ENCODE results near the gene DUSP5.

The DUSP5 gene

GRCh38 chr10:110501142-110501937 is 3.6 kb downstream of the DUSP5 start:
- DNase-seq (ENCODE audit: low spot score), result peak; percentile 83

DNA sequence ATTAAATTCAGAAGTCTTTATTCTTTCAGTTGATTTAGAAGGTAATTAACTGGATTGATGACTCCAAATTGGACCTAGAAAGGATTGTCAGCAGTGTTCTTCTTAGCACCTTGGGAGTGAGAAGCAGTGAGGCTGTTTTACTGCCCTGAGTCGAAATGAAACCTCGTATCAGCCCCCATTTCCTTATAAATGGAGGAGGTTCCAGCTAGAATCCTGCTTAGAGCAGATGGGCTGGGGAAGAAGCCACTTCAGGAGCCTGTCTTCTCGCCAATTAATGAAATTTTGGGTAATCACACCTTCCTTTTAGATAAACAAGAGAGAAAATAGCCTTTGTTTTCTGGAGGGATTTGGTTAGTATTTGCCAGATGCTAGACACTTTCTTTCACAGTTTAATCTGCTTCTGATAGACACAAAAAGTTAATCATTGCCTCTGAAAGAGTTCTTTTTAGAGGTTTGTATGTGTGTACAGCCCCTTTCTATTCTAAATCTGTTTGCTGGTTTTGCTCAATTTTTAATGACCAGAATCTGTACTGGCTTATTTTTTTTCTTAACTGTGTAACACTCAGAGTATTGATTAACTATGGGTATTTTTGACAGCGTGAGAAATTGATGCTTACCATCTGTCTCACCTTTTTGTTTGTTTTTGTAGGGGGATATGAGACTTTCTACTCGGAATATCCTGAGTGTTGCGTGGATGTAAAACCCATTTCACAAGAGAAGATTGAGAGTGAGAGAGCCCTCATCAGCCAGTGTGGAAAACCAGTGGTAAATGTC is 4.6 kb downstream of the DUSP5 start:
- DNase-seq (ENCODE audit: low spot score), result no peak

DNA sequence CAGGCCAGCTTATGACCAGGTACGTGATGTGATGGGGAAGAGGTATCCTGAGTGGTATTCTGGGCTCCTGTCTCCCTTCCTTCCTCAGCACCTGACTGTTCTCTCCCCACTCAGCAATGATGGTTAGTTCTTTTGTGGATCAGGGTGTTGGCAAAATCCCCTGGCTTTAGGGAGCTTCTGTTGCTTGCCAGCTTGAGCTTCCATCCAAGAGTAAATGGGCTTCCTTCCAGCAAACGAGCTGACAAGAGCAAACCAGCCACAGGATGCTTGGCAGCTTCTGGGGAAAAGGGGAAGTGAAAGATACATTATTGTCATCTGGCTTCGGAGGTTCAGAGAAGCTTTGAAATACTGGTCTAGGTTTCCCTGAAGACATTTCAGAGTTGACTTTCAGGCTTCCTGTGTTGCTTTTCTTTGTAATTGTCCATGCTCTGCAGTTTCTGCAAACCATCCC is 5.2 kb downstream of the DUSP5 start:
- no peak for DNase-seq (ENCODE audit: low spot score)

GRCh38 chr10:110503528-110504110 is 5.9 kb downstream of the DUSP5 start:
- DNase-seq (ENCODE audit: low spot score), result no peak

DNA sequence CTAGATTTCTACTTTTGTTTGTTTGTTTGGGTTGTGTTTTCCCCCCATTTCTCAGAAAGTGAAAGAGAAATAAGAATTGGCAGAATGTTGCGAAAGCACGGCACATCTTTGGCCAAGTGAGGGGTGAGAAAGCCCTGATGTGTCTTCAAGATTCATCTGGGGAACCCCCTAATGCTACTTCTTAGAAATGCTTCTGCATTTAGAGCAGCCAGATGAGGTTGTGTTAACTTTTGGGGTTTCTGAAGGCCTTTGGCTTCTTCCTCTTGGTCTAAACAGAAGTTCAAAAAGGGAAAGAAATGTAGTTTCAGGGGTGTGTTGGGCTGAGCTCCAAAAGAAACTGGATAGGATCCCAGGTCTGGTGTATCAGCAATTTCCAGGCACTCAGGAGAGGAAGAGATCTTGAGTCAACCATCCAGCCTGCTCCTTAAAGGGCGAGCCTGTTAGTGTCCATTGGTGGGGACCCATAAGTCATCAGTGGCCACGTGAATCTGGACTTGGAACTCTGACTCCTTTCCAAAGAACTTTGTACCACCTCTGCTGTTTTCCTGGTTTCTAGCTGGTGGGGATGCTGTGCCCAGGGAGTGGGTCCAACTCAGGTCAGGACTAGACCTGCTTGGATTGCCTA is 6.5 kb downstream of the DUSP5 start:
- no peak for DNase-seq (ENCODE audit: low spot score)

DNA sequence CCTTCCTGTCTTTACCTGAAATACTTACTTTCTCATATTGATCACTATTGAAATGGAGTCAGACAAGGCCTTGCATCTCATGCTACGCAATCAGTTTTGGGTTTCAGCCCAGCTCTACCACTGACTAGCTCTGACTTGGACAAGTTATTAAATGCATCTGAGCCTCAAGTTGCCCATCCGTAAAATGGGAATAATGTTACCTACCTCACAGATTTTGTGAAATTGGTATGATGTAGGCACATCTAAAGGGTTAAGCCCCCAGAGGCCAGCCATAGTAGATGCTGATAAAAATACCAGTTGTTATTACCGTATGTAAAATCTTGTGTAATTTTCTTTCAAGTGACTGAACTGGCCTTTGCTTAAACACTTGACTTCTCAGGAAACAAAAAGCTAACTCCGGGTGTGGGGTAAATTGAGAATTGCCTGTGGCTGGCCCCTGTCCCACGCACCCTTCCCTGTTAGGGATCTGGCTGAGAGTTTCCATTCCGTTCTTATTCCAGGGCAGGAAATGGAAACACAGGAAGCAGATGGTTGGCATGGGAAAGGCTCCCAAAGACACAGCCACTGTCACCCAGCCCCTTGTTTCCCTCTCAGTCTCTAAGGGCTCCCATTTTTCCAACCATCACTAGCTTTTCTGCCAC is 7.5 kb downstream of the DUSP5 start:
- peak; percentile 18 for DNase-seq (ENCODE audit: low spot score)

DNA sequence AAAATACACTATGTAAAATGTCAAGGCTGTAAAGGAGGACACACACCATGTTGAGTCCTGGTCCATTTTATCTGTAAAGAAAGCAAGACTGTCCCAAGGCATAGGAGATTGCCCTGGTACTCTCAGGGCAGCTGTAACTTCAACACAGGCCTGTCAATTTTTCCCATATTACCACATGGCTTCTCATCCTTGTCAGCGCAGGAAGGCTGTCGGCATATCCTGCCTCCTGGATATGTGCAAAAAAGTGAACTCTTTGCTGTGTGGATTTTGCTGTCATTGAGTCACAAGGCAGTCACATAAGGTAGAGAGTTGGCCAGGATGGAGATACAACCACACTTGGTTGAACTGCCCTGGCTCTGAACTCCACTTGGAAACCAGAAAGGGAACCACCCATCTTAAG is 8.7 kb downstream of the DUSP5 start:
- peak; percentile 1 for DNase-seq (ENCODE audit: low spot score)

GRCh38 chr10:110507346-110507745 is 9.6 kb downstream of the DUSP5 start:
- no peak for DNase-seq (ENCODE audit: low spot score)

DNA sequence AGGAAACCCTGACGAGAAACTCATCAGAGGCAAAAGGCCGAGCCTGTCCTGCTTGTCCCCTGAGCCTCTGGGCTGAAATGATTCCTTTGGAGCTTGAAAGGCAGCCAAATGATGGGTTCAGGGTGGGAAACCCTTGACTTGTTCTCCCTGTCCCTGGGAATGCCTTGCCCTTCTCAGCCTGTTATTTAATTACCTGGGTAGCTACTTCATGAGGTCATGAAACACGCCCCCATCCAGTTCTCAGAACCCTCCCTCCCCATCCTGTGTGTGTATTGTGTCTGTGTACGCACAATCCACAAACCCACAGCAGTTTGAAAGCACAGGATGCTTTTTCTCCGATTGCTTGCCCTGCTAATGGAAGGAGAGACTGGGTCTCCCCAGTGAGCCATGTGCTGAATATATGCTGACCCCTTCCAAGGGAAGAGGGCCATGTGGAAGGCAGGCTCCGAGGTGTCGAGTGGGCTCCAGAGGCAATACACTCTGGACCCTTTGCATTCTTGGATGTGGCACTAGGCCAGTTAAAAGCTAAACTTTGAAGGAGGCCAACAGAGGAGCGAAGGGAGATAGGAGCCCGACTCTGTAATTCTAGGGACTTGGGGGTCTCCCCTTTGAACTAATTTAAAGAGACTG is 10.6 kb downstream of the DUSP5 start:
- no peak for DNase-seq (ENCODE audit: low spot score)

DNA sequence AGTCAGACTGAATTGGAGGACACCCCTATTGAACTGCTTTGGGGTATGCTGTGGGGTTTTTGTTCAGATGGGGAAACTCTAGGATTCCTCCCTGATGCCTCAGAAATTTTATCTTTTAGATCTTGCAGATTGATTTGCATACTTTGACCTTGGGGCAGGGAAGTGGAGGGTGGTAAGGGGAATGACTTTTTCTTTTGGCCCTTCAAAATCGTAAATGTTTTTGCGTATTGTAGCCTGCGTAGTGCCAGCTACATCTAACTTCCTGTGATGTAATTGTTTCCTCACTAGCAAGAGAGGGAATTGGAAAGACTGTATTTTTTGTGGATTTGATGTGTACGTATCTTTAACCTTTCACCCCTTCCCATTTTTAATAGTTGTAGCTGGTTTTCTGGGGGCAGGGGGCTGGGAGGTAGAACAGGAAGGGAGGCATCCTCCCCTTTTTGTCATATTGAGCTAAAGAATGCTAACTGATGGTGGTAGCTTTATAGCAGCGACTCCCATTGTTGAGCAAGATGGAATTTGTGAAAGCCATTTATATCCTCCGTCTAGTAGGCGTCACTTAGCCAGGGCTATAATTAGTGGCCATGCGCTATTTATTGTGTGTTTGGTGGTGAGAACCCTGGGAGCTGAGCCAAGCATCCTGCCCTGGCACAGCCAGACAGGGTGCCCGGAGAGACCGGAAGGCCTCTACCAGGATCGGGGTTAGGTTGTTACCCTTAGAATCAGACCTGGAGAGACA is 11.3 kb downstream of the DUSP5 start:
- no peak for DNase-seq (ENCODE audit: low spot score)

DNA sequence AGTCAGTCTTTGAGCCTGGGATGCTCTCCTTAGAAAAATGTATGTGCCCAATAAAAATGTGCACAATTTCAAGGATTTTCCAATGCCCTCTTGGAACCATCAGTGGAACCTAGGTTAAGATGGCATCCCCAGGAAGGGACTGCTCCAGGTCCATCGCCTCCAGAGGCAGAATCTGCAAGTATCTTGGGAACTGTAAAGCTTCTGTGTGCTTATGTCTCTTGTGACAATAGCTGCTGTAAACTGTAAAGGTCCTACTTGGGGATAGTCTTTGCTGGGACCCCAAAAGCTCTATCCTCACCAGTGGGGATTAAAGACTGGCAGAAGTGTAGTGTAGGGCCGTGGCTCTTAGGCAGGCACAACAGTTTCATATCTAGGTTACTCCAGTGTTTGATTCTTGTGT is 11.9 kb downstream of the DUSP5 start:
- DNase-seq (ENCODE audit: low spot score), result no peak

- no peak for DNase-seq (ENCODE audit: low spot score)
Observed at GRCh38 chr10:110510086-110510485, 12.4 kb downstream of the DUSP5 start.

DNA sequence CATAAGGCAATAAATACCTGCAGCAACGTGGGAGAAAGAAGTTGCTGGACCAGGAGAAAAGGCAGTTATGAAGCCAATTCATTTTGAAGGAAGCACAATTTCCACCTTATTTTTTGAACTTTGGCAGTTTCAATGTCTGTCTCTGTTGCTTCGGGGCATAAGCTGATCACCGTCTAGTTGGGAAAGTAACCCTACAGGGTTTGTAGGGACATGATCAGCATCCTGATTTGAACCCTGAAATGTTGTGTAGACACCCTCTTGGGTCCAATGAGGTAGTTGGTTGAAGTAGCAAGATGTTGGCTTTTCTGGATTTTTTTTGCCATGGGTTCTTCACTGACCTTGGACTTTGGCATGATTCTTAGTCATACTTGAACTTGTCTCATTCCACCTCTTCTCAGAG is 13.0 kb downstream of the DUSP5 start:
- DNase-seq (ENCODE audit: low spot score), result no peak

DNA sequence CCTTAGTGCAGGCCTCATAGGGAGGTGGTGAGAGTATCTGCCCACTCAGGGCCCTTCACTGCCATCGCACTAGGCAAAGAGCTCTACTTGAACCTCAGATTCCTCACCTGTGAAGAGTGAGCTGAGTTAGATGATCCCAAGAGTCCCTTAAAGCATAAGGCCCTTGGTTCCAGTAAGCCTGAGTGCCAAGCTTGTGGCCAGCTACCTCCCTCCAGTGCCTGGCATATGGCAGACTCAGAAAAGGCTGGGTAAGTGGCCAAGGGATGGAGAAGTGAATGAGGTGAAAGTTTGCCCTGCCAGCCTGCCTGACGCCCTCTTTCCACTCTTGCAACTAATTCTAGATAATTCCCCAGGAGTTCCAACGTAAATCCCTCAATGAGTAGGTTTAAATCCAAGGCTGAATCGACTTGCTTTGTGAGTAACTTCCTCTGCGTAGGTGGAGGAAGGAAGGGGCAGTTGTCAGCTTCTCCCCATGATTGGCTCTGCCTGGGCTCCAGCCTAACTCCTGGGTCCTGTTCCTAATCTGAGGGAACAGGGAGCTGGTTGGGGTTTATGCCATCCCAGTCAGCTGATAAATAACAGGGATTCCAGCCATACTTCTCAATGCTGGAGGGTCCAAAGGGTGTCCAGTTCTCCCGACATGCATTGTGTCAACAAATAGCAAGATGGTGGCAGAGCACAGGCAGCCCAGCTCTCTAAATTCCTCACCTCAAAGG is 14.2 kb downstream of the DUSP5 start:
- DNase-seq (ENCODE audit: low spot score), result no peak

DNA sequence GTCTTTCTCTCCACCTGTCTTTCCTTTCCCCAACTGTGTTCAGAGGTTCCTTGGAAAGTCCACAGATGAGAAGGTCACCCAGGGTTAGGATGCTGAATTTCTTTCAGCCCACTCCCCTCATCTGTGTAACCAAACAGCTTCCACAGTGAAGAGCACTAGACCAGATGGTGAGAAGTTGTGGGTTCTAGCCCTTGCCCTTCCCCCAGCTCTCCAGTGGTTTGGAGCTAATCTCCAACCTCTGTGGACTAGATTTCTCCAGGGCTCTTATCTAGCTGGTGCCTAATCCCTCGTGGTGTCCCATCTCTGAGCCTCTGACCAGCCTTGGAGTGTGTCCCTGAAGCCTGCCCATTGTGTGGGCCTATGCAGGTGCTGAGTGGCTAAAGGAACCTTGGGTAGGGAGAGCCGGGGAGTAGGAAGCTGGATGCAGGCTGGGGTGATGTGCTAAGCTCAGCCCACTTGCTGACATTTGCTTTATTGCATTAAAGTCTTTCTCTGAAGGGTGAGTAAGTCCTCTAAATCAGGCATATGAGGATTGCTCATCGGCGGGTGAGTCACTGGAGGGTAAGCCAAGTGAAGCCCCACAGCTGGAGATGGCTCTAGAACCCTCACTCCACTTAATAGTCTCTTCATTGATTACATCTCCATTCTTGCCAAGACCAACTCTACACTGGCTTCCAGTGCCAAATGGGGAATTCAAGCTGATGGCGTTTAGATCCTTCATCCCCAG is 14.9 kb downstream of the DUSP5 start:
- no peak for DNase-seq (ENCODE audit: low spot score)

GRCh38 chr10:110513949-110514348 is 16.2 kb downstream of the DUSP5 start:
- DNase-seq (ENCODE audit: low spot score), result no peak

DNA sequence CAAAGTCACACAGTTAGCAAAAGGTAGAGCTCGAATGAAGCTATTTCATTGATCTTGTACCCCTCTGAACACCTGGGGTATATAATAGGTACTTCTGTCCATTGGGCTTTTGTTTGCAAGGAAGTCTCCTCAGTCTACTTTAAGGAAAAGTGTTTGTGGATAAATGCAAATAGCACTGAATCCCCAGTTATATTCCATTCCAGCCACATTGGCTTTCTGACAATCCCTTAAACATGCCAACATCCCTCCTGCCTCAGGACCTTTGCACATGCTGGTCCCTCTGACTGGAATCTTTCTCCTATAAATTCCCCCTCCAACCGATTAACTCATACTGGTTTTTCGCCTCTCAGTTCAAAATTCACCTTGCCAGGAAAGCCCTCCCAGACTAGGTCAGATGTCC is 17.1 kb downstream of the DUSP5 start:
- no peak for DNase-seq (ENCODE audit: low spot score)

DNA sequence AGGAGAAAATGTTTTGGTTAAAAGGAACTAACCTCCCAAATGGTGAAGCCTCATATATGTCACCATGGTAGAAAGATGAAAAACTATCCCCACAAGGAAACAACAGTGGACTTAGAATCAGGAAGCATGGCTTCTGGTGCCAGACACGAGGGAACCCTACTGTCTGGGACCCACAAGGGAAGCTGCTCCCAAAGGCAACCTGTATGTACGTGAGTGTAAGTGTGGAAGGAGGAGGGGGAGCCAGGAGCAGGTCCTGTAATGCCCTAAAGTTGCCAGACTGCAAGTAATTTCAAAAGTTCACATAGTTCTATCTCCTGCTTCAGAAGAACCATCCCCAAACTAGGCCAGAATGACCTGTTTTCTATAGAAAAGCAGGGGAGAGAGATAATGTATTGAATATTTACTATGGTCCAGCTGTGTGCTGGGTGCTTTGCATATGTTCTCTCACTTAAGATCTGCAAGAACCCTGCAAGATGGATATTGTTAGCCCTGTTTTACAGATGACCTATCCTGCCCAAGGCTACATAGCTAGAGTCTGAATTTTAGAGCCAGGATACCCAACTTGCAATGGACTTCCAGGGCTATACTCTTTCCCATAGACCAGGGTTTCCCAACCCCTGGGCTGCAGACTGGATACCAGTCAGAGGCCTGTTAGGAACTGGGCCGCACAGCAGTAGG is 19.2 kb downstream of the DUSP5 start:
- DNase-seq (ENCODE audit: low spot score), result no peak

Measured in left forelimb (tissue), 1 donor.